Liver (tissue), 9 donors: Measurements from ENCODE around the gene NYAP1. TPM values are rescaled to one million over a fixed set of nuclear protein-coding genes. Genes with fewer than 3 reads are reported as not detected.

Experiments
- DNase-seq: peaks from one replicate; pipeline ENCODE4 v3.0.0-alpha.2; 2017; ENCODE audit warnings: low spot score
- H3K27ac ChIP-seq, 2 donors: one replicate each; pipeline ENCODE4 v1.7.0; 2013; ENCODE audit warnings: inconsistent platforms in 2 of 2, low read length in 2 of 2, control low read depth in 1 of 2, low read depth in 1 of 2, mild to moderate bottlenecking in 1 of 2
- H3K27me3 ChIP-seq, 4 donors: one replicate each; pipeline versions ENCODE4 v1.6.1 to v1.7.0; 2013; ENCODE audit warnings: low read length in 3 of 4, inconsistent platforms in 1 of 4, mild to moderate bottlenecking in 1 of 4, moderate library complexity in 1 of 4; ENCODE audit not compliant: control insufficient read depth in 4 of 4, insufficient read depth in 4 of 4
- H3K36me3 ChIP-seq, 4 donors: one replicate each; pipeline versions ENCODE4 v1.6.1 to v1.7.0; 2013; ENCODE audit warnings: low read length in 3 of 4, mild to moderate bottlenecking in 3 of 4, low read depth in 1 of 4, moderate library complexity in 1 of 4; ENCODE audit not compliant: control insufficient read depth in 4 of 4, insufficient read depth in 3 of 4
- H3K4me1 ChIP-seq, 4 donors: one replicate each; pipeline versions ENCODE4 v1.6.1 to v1.7.0; 2013; ENCODE audit warnings: low read length in 3 of 4, mild to moderate bottlenecking in 3 of 4, moderate library complexity in 1 of 4; ENCODE audit not compliant: control insufficient read depth in 4 of 4, insufficient read depth in 4 of 4
- H3K4me3 ChIP-seq, 3 donors: one replicate each; pipeline versions ENCODE4 v1.6.1 to v1.7.0; 2013; ENCODE audit warnings: low read length in 3 of 3, control low read depth in 1 of 3, low read depth in 1 of 3, mild to moderate bottlenecking in 1 of 3
- H3K9ac ChIP-seq, 2 donors: one replicate each; pipeline ENCODE4 v1.7.0; 2013; ENCODE audit warnings: low read length in 2 of 2, mild to moderate bottlenecking in 2 of 2, moderate library complexity in 2 of 2, control low read depth in 1 of 2, low read depth in 1 of 2
- H3K9me3 ChIP-seq, 4 donors: one replicate each; pipeline versions ENCODE4 v1.6.1 to v1.7.0; 2013; ENCODE audit warnings: low read length in 3 of 4; ENCODE audit not compliant: control insufficient read depth in 4 of 4
- EGR1 ChIP-seq, 2 donors: IDR thresholded peaks; 2 replicates each; pipeline ENCODE4 v1.6.1; 2016 to 2018; ENCODE audit warnings: antibody characterized with exemption in 2 of 2, low read depth in 2 of 2
- FOXA1 ChIP-seq: IDR thresholded peaks from 2 replicates; pipeline ENCODE4 v1.6.1; 2016; ENCODE audit warnings: antibody characterized with exemption
- FOXA2 ChIP-seq: IDR thresholded peaks from 2 replicates; pipeline ENCODE4 v1.6.1; 2016; ENCODE audit warnings: antibody characterized with exemption
- GABPA ChIP-seq, 2 donors: IDR thresholded peaks in 1 of 2; conservative IDR thresholded peaks in 1 of 2; 2 replicates each; pipeline ENCODE4 v1.6.1; 2016; ENCODE audit warnings: antibody characterized with exemption in 2 of 2, mild to moderate bottlenecking in 1 of 2, moderate library complexity in 1 of 2
- HNF4A ChIP-seq, 2 donors: conservative IDR thresholded peaks; 2 replicates each; pipeline ENCODE4 v1.6.1; 2016; ENCODE audit warnings: antibody characterized with exemption in 2 of 2, mild to moderate bottlenecking in 2 of 2
- HNF4G ChIP-seq: IDR thresholded peaks from 2 replicates; pipeline ENCODE4 v1.6.1; 2016; ENCODE audit warnings: antibody characterized with exemption
- JUND ChIP-seq, 2 donors: IDR thresholded peaks; 2 replicates each; pipeline ENCODE4 v1.6.1; 2016; ENCODE audit warnings: antibody characterized with exemption in 2 of 2
- NR2F2 ChIP-seq: IDR thresholded peaks from 2 replicates; pipeline ENCODE4 v1.6.1; 2016; ENCODE audit warnings: antibody characterized with exemption
- RAD21 ChIP-seq, 2 donors: IDR thresholded peaks; 2 replicates each; pipeline ENCODE4 v1.6.1; 2016; ENCODE audit warnings: antibody characterized with exemption in 2 of 2, mild to moderate bottlenecking in 2 of 2
- SP1 ChIP-seq: IDR thresholded peaks from 2 replicates; pipeline ENCODE4 v1.6.1; 2018; ENCODE audit warnings: antibody characterized with exemption, mild to moderate bottlenecking
- TAF1 ChIP-seq: conservative IDR thresholded peaks from 2 replicates; pipeline ENCODE4 v1.6.1; 2016; ENCODE audit warnings: antibody characterized with exemption, mild to moderate bottlenecking
- YY1 ChIP-seq: IDR thresholded peaks from 2 replicates; pipeline ENCODE4 v1.6.1; 2016; ENCODE audit warnings: antibody characterized with exemption, mild to moderate bottlenecking
- ZBTB33 ChIP-seq: IDR thresholded peaks from 2 replicates; pipeline ENCODE4 v1.6.1; 2016; ENCODE audit warnings: antibody characterized with exemption
- WGBS: extraction: QIAGEN DNeasy Blood & Tissue Kit; methylation state at CpG from one replicate; pipeline ENCODE4 v1.1.7; 2013; 5-methylcytosine and 5-hydroxymethylcytosine counted together
- polyA plus RNA-seq, 2 donors: library from polyadenylated mRNA; stranded (reverse) in 1 of 2; unstranded in 1 of 2; fragments of 200-250 nt in 1 of 2; fragments of >200 nt in 1 of 2; fragmentation: Nextera tagmentation in 1 of 2; extraction: Ambion mirVana in 1 of 2; gene quantifications; one replicate each; pipeline versions ENCODE4 v1.2.1 to v1.2.3, GENCODE V29; 2013 to 2015
- total RNA-seq, 2 donors: library from RNA; depleted of rRNA; stranded (reverse); fragments of >200 nt; gene quantifications; one replicate each; pipeline ENCODE4 v1.2.3, GENCODE V29; 2014
- TF ChIP-seq, protein P1 (sequence below): IDR thresholded peaks from 2 replicates; pipeline ENCODE4 v1.6.1; 2016; ENCODE audit warnings: antibody characterized with exemption
- TF ChIP-seq, protein P2 (sequence below): IDR thresholded peaks from 2 replicates; pipeline ENCODE4 v1.6.1; 2016; ENCODE audit warnings: antibody characterized with exemption, mild to moderate bottlenecking
- donor health status: healthy.
- donor health status: healthy.
- donor health status: healthy.
- donor health status: healthy.
- donor health status: healthy.

NYAP1 gene
- total and polyA plus RNA-seq, 4 donors = 0.08 to 0.29 (median 0.09) TPM; not detected in 1

DNA sequence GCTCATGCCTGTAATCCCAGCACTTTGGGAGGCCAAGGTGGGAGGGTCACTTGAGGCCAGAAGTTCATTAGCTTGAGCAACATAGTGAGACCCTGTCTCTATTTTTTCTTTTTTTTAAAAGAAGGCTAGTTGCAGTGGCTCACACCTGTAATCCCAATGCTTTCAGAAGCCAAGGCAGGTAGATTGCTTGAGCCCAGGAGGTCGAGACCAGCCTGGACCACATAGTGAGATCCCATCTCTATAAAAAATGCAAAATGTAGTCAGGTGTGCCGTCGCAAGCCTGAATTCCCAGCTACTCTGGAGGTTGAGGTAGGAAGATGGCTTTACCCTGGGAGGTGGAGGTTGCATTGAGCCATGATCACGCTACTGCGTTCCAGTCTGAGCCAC, 7.5 kb downstream of the NYAP1 start (continued):
- TF ChIP-seq, protein P1, sequence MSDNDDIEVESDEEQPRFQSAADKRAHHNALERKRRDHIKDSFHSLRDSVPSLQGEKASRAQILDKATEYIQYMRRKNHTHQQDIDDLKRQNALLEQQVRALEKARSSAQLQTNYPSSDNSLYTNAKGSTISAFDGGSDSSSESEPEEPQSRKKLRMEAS = no peak
- TF ChIP-seq JUND (IDR thresholded peaks at IDR 0.05) = no peak

- no peaks in the 10 kb centered on the region for H3K27me3 ChIP-seq
- H3K36me3 ChIP-seq = no peaks in the 10 kb centered on the region
- WGBS = 90% methylated on average over 5 of the region's 5 CpGs
- H3K4me3 ChIP-seq = peak overlapping the region in 1 of 3 donors; percentile 42
- H3K9ac ChIP-seq = no peak overlapping the region
- DNase-seq = no peak
- H3K4me1 ChIP-seq = peaks cover 0 to 6% (median 3%) of the 10 kb centered on the region in 4 donors
- H3K9me3 ChIP-seq = no peaks in the 10 kb centered on the region
- no peak overlapping the region for H3K27ac ChIP-seq
- no peak for TF ChIP-seq HNF4A (conservative IDR thresholded peaks at IDR 0.05)
- no peak for TF ChIP-seq FOXA2
- TF ChIP-seq FOXA1 = no peak
- TF ChIP-seq GABPA (IDR thresholded peaks at IDR 0.05 in 1 of 2, conservative IDR thresholded peaks at IDR 0.05 in 1 of 2) = no peak
- TF ChIP-seq TAF1 = no peak
- no peak for TF ChIP-seq SP1
- no peak for TF ChIP-seq JUND (IDR thresholded peaks at IDR 0.05)
These were observed 9.2 kb downstream of the NYAP1 start for GRCh38 chr7:100492738-100493475.

GRCh38 chr7:100493476-100494264, 9.9 kb downstream of the NYAP1 start:
- 16% methylated on average over 56 of the region's 56 CpGs for WGBS
- Histone ChIP-seq H3K9me3 (no peaks in the 10 kb centered on the region), H3K27me3 (no peaks in the 10 kb centered on the region), H3K4me3 (peak overlapping the region in 1 of 3 donors; percentile 42), H3K27ac (no peak overlapping the region), H3K36me3 (no peaks in the 10 kb centered on the region), H3K9ac (no peak overlapping the region), H3K4me1 (peaks cover 0 to 6% (median 3%) of the 10 kb centered on the region in 4 donors)
- TF ChIP-seq RAD21 (IDR thresholded peaks at IDR 0.05) (peak in 1 of 2 donors; percentile 14), FOXA1 (no peak), NR2F2 (peak; percentile 15)
- peak; percentile 65 for DNase-seq

DNA sequence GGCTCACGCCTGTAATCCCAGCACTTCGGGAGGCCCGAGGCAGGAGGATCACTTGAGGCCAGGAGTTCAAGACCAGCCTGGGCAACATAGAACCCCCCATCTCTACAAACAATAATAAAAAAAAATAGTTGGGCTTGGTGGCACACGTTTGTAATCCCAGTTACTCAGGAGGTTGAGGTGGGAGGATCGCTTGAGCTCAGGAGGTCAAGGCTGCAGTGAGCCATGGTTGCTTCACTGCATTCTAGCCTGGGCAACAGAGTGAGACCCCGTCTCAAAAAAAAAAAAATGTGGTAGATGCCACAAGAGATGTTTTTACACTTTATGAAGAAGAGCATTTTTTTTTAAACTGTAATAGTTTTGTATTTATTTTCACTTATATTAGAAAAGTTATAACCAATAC, 12.8 kb downstream of the NYAP1 start:
- H3K9ac ChIP-seq = no peak overlapping the region
- H3K4me1 ChIP-seq = peaks cover 0 to 6% (median 3%) of the 10 kb centered on the region in 4 donors
- H3K27me3 ChIP-seq = no peaks in the 10 kb centered on the region
- H3K9me3 ChIP-seq = no peaks in the 10 kb centered on the region
- DNase-seq = no peak
- no peak for TF ChIP-seq HNF4G
- no peak for TF ChIP-seq RAD21 (IDR thresholded peaks at IDR 0.05)
- no peak for TF ChIP-seq YY1
- no peak for TF ChIP-seq TAF1
- TF ChIP-seq NR2F2 = no peak
- no peak for TF ChIP-seq SP1
- TF ChIP-seq, protein P2, sequence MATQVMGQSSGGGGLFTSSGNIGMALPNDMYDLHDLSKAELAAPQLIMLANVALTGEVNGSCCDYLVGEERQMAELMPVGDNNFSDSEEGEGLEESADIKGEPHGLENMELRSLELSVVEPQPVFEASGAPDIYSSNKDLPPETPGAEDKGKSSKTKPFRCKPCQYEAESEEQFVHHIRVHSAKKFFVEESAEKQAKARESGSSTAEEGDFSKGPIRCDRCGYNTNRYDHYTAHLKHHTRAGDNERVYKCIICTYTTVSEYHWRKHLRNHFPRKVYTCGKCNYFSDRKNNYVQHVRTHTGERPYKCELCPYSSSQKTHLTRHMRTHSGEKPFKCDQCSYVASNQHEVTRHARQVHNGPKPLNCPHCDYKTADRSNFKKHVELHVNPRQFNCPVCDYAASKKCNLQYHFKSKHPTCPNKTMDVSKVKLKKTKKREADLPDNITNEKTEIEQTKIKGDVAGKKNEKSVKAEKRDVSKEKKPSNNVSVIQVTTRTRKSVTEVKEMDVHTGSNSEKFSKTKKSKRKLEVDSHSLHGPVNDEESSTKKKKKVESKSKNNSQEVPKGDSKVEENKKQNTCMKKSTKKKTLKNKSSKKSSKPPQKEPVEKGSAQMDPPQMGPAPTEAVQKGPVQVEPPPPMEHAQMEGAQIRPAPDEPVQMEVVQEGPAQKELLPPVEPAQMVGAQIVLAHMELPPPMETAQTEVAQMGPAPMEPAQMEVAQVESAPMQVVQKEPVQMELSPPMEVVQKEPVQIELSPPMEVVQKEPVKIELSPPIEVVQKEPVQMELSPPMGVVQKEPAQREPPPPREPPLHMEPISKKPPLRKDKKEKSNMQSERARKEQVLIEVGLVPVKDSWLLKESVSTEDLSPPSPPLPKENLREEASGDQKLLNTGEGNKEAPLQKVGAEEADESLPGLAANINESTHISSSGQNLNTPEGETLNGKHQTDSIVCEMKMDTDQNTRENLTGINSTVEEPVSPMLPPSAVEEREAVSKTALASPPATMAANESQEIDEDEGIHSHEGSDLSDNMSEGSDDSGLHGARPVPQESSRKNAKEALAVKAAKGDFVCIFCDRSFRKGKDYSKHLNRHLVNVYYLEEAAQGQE = no peak
- no peak for TF ChIP-seq HNF4A (conservative IDR thresholded peaks at IDR 0.05)
- no peak for TF ChIP-seq GABPA (IDR thresholded peaks at IDR 0.05 in 1 of 2, conservative IDR thresholded peaks at IDR 0.05 in 1 of 2)
- TF ChIP-seq, protein P1 = no peak
- TF ChIP-seq JUND (IDR thresholded peaks at IDR 0.05) = no peak
- no peak for TF ChIP-seq EGR1 (IDR thresholded peaks at IDR 0.05; ENCODE audit: low read depth in 2 of 2)
- no peak for TF ChIP-seq ZBTB33
- TF ChIP-seq FOXA1 = no peak
- 87% methylated on average over 6 of the region's 6 CpGs for WGBS
- no peak overlapping the region for H3K4me3 ChIP-seq
- no peak overlapping the region for H3K27ac ChIP-seq
- no peaks in the 10 kb centered on the region for H3K36me3 ChIP-seq
